ENCODE measurements around the gene UNC119B. TPM values are rescaled to one million over a fixed set of nuclear protein-coding genes. Genes with fewer than 3 reads are reported as not detected.

The UNC119B gene
- total RNA-seq, 6 experiments from 2014 or later: 32.9 to 39.5 (median 34.4) TPM

DNA sequence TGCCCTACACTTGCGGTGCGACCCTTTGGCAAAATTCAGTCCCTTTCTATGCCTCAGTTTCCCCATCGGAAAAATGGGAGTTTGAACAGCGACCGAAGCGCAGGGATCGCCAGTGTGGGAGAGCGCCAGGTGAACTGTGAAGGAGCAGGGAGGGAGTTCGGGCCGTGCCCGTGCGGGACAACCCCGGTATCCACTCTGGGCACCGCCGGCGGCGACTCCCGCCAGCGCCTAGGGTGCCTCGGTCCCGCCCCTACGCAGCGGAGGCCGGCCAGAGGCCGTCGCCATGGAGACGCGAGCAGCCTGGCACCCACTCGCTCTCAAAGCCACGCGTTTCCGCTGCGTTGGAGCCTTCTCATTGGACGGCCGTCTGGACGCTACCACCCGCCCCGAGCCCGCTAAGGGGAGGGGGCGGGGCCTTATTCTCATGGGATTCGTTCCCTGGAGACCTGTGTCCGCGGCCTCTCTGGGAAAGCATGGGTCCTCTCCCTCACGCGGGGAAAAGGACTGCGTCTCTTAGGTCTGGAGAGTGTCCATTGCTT is 24.0 kb upstream of the UNC119B start:
- no peaks in the 10 kb centered on the region for H3K9me3 Mint-ChIP-seq
- H3K36me3 Mint-ChIP-seq (ENCODE audit: low read depth): no peaks in the 10 kb centered on the region
- TF ChIP-seq, protein P1, sequence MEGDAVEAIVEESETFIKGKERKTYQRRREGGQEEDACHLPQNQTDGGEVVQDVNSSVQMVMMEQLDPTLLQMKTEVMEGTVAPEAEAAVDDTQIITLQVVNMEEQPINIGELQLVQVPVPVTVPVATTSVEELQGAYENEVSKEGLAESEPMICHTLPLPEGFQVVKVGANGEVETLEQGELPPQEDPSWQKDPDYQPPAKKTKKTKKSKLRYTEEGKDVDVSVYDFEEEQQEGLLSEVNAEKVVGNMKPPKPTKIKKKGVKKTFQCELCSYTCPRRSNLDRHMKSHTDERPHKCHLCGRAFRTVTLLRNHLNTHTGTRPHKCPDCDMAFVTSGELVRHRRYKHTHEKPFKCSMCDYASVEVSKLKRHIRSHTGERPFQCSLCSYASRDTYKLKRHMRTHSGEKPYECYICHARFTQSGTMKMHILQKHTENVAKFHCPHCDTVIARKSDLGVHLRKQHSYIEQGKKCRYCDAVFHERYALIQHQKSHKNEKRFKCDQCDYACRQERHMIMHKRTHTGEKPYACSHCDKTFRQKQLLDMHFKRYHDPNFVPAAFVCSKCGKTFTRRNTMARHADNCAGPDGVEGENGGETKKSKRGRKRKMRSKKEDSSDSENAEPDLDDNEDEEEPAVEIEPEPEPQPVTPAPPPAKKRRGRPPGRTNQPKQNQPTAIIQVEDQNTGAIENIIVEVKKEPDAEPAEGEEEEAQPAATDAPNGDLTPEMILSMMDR (IDR thresholded peaks at IDR 0.05): no peak
- H3K4me3 Mint-ChIP-seq: peak overlapping the region; percentile 91
- H3K27me3 Mint-ChIP-seq (ENCODE audit: insufficient read depth): no peaks in the 10 kb centered on the region; the same call in none of the 2 replicates
- DNase-seq: peak; percentile 97
- peaks cover 35% of the 10 kb centered on the region for H3K4me1 Mint-ChIP-seq (ENCODE audit: low read depth)
- peak overlapping the region; percentile 96 for H3K27ac Mint-ChIP-seq

DNA sequence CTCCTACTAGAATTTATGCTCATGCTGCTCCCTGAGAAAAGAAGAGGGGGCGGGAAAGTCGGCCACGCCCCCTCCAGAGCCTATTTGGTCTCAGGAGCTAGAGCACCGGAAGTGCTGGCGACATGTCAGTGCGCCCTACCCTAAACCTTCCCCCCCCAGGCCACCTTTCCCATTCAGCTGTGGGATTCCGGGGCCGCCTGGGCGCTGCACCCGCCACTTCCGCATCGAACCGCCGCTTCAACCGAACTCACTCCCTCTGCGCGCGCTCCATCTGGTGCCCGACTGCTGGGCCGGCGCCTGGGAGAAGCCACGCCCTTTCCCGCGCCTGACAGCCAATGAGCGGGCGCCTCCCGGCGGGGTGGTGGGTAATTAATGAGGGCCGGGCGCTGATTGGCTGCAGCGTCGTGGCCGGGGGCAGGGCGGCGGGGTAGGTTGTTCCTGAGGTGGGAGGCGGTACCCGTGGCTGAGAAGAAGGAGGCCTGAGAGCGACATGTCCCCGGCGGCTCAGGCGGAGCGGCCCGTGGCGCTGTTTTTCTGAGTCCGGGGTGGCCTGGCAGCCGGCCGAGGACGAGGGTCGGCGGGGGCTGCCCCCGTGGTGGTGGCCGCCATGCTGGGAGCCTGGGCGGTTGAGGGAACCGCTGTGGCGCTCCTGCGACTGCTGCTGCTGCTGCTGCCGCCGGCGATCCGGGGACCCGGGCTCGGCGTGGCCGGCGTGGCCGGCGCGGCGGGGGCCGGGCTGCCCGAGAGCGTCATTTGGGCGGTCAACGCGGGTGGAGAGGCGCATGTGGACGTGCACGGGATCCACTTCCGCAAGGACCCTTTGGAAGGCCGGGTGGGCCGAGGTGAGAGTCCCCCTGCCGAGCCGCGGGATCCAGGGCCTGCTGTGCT is 23.3 kb upstream of the UNC119B start, which contains the start of gene MLEC:
MLEC (plus strand) TSS at position 460 of the 888 bp plus-strand sequence; CDS start at position 608, 148 bp downstream.
- peak within 1 kb of the TSS; percentile 93 for H3K4me3 Mint-ChIP-seq
- H3K27me3 Mint-ChIP-seq (ENCODE audit: insufficient read depth): no peaks in the 10 kb centered on the region; the same call in none of the 2 replicates
- TF ChIP-seq, protein P1 (IDR thresholded peaks at IDR 0.05): peak; percentile 27; the same call in 1 of the 2 replicates
- no peaks in the 10 kb centered on the region for H3K36me3 Mint-ChIP-seq (ENCODE audit: low read depth)
- H3K9me3 Mint-ChIP-seq: no peaks in the 10 kb centered on the region
- peaks cover 41% of the 10 kb centered on the region for H3K4me1 Mint-ChIP-seq (ENCODE audit: low read depth)
- peak within 1 kb of the TSS; percentile 96 for H3K27ac Mint-ChIP-seq
- DNase-seq: peak; percentile 98

DNA sequence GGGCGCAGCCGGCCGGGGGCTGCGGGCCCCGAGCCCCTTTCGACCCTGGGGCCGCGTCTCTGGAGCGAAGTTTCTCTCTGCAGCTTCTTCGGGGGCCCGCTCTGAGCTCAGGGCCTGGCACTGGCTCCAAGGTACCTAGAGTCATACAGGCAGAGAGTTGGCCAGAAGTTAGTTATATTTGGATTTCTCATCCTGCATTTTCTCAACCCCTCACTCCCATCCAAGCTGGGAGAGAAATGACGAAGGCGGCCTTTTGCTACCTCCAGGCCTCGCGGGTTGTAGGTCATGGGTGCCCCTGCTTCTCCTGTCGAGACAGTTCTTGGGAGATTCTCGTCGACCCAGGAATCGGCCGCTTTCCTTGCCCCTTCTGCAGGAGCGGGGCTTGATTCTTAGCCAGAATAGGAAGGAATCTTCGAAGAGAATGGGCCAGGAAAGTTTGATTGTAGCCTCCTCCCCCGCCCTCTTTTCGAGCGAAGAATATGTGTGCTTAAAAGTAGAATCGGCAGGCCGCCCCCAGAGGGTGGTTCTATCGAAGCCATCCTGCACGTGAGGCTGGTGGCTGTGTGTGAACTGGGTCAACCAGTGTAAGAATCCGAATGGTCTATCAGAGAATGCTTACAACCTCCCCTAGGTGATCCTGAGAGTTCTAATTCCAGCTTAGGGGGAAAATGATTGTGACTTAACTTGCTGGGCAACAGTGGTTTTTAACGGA is 22.5 kb upstream of the UNC119B start:
- H3K27me3 Mint-ChIP-seq (ENCODE audit: insufficient read depth): no peaks in the 10 kb centered on the region; the same call in none of the 2 replicates
- H3K36me3 Mint-ChIP-seq (ENCODE audit: low read depth): no peaks in the 10 kb centered on the region
- peaks cover 49% of the 10 kb centered on the region for H3K4me1 Mint-ChIP-seq (ENCODE audit: low read depth)
- H3K27ac Mint-ChIP-seq: peak overlapping the region; percentile 76
- H3K4me3 Mint-ChIP-seq: peak overlapping the region; percentile 93
- TF ChIP-seq, protein P1 (IDR thresholded peaks at IDR 0.05): no peak
- no peak for DNase-seq
- H3K9me3 Mint-ChIP-seq: no peaks in the 10 kb centered on the region

DNA sequence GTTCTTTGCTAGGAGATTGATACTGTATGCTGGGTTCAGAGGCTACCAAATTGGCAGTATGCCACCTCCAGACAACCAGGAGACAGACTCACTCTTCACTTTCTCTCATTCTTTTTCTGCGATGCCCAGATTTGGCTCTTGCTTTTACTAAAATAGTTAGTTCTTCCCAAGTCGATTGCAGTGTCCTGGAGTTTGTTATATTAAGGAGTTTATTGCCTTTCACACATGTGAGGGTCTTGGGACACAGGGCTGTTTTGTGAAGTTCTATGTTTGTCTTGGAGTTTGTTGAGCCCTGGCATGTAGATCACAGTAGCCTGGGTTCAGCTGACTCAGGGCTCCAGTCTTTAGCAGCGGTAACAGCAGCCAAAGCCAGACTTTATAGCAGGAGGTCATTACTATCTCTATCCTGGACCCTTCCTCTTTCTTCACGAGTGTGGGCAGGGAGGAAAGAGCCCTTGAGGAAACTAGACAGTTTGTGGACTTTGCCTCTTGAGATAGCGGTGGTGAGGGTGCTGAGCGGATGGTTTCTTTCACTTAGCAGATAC is 21.7 kb upstream of the UNC119B start:
- Mint-ChIP-seq H3K4me3 (peak overlapping the region; percentile 93), H3K27me3 (ENCODE audit: insufficient read depth) (no peaks in the 10 kb centered on the region; the same call in 1 of the 2 replicates), H3K4me1 (ENCODE audit: low read depth) (peaks cover 57% of the 10 kb centered on the region), H3K9me3 (no peaks in the 10 kb centered on the region), H3K27ac (peak overlapping the region; percentile 76), H3K36me3 (ENCODE audit: low read depth) (peaks cover 6% of the 10 kb centered on the region)
- TF ChIP-seq, protein P1 (IDR thresholded peaks at IDR 0.05): no peak
- DNase-seq: no peak

DNA sequence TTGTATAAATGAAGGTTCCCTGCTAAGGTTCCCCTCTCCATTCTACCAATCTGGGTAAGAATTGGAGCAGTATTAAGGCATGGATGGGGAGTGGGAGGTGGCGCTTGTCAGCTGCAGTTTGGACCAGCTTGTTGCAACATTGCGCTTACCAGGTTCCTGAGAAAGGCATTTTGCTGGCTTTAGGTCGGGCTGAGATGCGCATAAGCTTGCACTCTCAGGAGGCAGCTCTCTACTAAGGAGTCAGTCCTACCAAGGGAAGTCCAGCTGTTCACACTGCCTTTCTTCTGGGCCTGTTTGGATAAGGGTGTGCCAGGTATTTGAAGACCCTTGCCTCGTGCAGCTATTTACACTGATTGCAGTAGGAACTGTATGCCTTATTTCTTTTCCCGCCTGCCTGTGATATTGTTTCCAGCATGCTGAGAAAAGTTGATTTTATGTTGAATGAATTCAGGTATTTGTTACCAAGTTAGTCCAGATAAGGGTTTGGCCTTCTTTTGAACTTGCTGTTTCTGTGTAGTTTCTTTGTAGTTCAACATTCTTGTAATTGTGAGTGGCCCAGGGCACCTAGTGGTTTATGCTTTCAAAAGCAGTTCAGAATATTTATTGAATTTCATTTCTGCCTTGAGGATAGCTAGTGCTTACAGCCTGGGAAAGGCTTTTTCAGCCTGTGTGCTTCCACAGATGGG is 20.7 kb upstream of the UNC119B start:
- no peak overlapping the region for H3K27ac Mint-ChIP-seq
- no peaks in the 10 kb centered on the region for H3K9me3 Mint-ChIP-seq
- no peaks in the 10 kb centered on the region; the same call in 1 of the 2 replicates for H3K27me3 Mint-ChIP-seq (ENCODE audit: insufficient read depth)
- DNase-seq: peak; percentile 4
- peaks cover 54% of the 10 kb centered on the region for H3K4me1 Mint-ChIP-seq (ENCODE audit: low read depth)
- H3K4me3 Mint-ChIP-seq: peak overlapping the region; percentile 93
- TF ChIP-seq, protein P1 (IDR thresholded peaks at IDR 0.05): peak; percentile 17; the same call in 1 of the 2 replicates
- peaks cover 16% of the 10 kb centered on the region for H3K36me3 Mint-ChIP-seq (ENCODE audit: low read depth)
